Activated CD8-positive, alpha-beta memory T cell treated with anti-CD3 and anti-CD28 coated beads, Interleukin-2, amount 50 U/mL, for 24 hours (primary cell): ENCODE data around the gene AKAP6.
"Not testable (repeated sequence)": the region's sequence is repeated elsewhere in the genome, so short reads cannot be mapped to it uniquely, and the experiment has no call there.

Source experiments
- DNase-seq: peaks from one replicate; pipeline ENCODE4 v3.0.0-alpha.2; 2020; ENCODE audit errors: extremely low read depth

AKAP6 gene

DNA sequence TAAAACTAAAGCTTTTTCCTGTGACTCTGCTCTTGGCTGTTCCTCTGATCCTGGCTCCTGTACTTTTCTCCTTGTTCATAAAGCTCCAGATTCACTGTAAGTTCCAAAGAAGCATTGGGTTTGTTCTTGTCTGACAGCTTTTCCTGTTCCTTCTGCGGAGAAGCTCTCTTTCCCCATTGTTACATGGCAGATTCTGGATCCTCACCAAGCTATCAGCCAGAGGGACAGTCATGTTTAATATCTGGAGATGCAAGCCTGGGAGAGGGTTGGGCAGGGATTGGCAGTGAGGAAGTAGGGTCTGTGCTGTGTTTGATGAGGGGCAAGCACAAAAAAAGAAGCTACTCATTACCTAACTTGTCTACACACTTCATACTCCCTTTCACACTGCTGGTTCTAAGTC, 107.9 kb downstream of the AKAP6 start:
- DNase-seq = no peak

DNA sequence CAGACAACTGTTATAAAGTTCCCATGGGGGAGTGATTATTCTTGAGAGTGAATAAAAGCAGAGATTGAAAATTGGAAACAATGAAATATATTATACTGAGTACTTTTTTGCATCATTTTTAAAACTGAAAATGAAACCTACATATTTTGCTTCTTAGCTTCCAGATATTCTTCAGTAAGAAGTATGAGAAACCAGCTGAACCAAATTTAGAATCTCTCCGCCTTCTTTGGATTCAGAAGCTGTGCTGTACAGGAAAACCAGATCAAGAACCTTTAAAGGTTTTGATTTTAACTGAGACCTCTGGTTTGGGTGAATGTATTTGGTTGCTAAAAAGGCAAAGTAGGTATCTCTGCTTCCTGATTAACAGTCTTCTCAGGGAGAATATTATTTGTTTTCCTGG, 109.4 kb downstream of the AKAP6 start:
- DNase-seq = no peak

DNA sequence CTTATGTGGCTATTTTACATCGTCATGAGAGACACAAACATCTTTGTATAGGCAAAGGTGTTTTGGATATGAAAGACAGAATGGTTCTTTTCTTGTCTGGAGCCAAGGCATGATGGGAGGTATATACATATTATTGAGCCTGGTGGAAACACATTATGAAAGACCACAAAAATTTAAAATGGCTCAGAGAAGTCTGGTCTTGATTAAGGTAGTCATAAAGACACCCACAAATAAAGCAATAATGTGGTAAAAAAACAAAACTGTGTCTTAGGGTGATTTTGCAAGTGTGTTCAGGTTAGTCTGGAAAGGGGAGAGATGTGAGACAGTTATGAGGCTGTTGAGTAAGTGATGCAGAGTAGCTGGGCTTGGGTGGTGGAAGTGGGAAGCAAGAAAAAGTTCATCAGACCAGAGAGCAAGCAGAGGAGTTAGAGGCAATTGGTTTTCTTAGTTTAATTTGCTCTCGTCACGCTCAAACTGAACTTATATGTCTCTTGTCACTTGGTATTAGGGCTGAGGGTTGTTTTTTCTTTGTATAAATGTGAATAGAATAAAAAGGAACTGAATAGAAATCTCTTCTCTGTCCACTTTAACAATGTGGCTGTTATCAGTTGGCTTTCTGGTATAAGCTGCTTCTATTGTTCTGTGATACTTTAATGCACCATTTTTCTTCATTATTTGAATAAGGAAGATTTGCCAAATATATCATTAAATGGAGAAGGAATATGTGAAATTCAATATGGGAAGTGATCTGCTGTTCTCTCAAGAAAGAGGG, 115.0 kb downstream of the AKAP6 start:
- DNase-seq = no peak

DNA sequence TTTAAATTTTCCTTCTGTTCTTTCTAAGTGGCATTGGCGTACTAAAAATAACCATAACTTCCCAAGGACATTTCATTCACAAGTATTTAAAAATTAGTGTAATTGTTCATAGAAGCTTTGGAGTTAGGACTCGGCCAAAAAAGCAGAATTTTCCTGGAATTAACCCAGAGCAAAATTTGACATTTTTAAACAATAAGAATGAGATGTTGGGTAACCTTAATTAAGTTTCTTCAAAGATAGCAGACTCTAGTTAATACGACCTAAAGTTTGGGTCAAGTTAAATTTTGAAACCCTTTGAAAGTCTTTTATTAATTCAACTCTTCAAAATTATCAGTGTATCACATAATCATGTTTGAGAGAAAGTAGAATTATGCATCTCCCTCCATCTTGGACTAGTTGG, 118.3 kb downstream of the AKAP6 start:
- DNase-seq = no peak

DNA sequence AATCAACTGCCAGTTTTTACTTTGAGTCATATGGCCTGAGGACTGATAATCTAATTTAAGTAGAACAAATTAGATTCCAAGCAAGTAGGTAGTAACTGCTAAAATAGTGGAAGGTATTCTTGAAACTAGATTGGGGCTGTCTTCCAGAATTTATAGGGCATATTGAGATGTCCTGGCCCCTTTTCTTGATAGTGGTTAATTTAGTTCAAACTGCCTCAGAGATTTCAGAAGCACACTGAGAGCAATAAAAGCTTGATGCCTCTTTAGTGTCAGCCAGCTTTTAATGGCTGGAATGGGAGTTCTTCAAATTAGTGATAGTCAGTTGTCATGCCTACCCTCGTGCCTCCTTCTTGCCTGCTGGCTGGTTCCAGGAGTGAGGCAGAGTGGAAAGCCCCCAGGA, 120.5 kb downstream of the AKAP6 start:
- no peak for DNase-seq

DNA sequence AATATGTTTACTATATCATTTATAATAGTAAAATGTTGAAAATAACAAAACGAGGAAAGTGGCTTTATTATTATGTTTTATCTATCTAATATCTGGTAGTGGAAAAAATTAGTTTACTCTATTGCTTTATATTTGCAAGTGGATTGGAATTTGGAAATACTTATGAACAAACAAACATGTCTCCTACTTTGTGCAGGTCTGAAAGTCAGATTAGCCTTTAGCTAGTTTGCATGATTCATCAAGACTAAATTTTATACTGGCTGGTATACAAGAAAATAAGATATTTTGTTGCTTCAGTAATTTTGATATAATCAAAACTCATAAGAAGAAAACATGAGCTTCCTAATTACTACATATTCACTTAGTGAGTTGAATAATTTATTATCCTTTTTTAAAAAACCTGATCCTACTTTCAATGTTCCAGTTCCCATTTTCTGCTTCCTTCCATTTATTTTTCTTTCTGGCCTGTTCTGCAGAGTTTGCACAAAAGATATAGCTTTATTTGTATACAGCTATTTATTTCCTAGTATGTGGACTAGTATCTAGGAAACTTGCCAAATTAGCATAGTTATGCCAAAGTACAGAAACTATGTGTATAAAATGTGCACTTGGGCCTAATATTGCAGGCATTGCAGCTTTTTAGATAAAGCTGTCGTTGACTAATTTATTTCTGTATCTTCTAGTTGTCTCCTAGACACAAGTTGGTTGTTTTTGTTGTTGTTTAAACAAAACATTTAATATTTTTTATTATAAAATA, 122.0 kb downstream of the AKAP6 start:
- no peak for DNase-seq

DNA sequence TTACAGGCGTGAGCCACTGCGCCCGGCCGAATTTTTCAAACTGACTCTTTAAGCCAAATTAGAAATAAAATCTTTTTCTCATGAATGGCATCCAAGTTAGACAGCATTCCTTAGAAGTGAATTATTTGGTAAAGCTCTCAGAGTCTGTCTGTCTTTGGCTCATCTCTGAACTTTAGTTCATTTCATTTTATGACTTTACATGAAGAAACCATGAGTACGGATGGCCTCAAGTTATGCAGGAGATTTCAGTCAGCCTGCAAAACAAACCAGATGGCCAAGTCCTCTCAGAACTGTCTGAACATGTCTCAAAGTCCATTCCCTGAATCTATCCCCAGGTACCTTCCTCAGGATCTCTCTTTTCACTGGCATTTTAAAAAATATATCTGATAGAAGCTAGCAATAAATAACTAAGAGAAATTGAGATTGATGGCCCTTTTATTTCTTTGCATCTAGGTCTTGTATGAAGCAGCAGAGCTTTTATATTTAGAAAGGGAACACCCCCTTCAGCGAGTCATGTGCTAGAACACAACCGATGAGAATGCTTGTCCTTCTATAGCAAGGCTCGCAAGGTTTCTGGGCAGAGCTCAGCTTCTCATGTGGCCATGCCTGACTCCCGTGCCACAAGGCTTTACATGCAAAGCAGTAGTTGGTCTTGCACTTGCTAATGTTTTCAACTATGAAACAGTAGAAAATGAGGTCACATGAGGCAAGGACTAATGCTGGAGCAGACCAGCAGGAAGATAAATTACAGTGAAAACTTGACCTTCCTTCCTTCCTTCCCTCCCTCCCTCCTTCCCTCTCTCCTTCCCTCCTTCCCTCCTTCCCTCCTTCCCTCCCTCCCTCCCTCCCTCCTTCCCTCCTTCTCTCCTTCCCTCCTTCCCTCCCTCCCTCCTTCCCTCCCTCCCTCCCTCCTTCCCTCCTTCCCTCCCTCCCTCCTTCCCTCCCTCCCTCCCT, 125.0 kb downstream of the AKAP6 start:
- DNase-seq = no peak

DNA sequence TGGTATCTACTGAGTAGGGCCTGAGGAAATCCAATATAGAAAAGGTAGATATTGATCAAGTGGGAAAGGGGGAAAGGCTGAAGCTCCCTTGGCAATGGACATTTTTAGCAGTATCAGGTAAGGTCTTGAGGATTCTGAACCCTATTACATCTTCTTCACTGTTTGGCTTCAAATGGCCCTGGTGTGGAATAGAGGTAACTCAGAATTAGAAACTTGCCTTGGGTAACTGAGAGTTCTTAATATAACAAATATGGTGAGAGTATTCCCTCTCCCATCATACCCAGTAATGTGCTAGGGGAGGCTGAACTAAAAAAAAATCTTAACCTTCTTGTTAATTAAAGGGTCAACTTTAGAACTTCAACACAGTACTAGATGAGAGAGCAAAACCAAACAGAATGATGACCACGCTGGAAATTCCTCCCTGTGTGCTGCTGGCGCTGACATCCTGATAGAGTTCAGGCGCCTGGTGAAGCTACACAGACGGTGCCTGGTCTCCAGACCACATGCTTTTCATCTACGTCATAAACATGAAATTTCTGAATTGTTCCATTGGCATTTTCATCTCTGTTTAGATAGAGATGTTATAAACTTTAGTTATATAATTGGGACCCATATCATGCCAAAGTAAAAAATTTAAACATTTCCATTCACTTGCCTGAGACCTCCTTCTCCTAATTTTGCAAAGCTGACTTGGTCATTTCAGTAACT, 128.3 kb downstream of the AKAP6 start:
- no peak for DNase-seq

DNA sequence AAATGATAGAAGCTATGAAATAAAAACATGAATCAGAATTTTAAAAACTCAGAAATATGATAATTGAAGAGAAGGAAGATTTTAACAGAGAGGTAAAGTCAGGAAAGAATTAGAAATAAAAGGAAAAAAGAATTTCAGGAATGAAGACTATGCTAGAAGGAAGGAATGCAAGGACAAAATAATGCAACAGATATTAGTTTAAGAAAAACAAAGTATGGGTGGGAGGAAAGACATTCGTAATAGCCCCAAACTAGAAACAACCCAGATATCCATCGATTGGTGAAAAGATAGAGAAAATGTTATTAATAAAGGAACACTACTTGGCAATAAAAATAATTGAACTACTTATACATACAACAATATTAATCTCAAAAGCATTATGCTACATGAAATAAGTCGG, 129.6 kb downstream of the AKAP6 start:
- DNase-seq = no peak

DNA sequence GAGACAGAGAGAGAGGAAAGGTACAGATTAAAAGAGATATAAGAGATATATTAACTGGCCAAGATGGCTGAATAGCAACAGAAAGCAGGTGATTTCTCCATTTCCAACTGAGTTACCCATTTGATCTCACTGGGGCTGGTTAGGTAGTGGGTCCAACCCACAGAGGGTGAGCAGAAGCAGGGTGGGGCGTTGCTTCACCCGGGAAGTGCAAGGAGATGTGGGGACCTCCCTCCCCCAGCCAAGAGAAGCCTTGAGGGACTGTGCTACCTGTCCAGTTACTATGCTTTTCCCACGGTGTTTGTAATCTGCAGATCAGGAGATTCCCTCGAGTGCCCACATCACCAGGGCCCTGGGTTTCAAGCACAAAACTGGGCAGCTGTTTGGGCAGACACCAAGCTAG, 131.2 kb downstream of the AKAP6 start:
- DNase-seq = no peak

DNA sequence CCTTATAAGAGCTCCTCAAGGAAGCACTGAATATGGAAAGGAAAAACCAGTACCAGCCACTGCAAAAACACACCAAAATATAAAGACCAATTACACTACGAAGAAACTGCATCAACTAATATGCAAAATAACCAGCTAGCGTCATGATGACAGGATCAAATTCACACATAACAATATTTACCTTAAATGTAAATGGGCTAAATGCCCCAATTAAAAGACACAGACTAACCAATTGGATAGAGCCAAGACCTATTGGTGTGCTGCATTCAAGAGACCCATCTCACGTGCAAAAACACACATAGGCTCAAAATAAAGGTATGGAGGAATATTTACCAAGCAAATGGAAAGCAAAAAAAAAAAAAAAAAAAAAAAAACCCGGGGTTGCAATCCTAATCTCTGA, 133.5 kb downstream of the AKAP6 start:
- DNase-seq = not testable (repeated sequence)

DNA sequence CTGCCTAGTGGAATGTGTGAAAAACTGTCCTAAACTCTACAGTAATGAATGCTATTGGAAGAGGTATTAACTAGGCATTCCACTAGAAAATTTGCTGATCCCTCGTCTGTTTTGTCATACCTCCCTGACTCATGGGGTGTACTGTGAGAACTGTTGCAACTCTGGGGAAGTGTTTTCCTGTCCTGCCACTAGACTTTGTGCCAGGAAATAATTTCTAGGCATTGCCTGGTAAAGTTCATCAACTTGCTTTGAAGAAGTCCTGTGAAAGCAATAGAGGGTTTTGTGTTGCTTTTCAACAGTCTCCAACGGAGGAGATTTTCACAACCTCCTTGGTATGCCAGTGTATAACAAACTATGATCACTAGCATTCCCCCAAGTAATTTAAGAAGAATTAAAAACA, 139.9 kb downstream of the AKAP6 start:
- no peak for DNase-seq

DNA sequence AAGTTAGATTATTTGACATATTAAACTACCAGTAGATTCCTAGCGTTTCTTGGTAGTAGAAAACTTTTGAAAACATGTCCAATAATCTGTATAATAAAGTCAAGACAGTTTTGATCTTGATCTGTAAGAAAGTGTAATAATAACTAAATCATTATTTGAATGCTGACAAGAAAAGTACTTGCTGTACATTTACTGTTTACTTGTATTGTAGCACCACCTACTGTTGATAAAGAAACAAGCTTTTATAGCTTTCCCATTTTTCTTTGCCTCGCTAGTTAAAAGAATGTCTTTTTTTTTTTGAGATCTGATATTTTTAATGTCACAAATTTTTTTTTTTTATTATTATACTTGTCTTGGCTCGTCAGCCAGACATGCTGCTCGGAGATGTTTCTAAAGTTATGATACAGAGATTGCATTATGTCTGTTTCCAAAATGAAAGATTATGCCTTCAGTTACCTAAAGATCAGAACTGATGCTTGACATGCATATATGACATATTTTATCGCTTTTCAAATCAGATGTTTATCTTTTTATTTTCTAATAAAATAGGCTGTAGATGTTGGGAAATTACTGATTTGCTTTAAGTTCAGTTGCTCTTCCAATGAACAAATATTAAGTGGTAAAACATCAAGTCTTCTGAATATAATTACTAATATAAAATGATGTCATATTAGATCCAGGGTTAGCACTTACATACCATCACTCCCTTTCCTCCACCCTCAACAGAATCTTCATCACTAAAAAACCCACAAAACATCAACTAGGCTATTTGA, 140.5 kb downstream of the AKAP6 start:
- DNase-seq = no peak

DNA sequence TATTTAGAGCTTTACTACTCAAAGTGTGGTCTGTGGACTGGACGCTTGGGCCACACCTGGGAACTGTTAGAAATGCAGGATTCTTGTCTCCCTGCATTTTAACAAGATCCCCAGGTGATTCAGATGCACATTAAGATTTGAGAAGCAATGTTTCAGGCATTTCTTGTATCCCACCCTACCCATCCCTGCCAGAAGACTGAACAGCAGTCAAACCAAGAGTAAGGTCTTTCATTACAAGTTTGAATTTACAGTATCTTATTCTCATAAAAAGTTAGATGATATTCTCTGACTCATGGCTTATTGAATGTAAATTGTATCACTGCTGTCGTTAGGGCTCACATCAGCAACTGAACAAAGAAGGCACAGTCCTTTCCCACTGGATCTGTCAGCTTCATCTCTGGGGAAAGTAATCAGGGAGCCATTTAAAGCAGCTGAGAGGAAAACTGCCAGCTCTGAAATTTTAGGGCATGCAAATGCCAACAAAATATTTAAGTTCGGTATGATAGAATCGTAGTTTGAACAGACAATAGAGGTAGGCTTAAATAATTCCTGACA, 141.1 kb downstream of the AKAP6 start:
- DNase-seq = no peak

DNA sequence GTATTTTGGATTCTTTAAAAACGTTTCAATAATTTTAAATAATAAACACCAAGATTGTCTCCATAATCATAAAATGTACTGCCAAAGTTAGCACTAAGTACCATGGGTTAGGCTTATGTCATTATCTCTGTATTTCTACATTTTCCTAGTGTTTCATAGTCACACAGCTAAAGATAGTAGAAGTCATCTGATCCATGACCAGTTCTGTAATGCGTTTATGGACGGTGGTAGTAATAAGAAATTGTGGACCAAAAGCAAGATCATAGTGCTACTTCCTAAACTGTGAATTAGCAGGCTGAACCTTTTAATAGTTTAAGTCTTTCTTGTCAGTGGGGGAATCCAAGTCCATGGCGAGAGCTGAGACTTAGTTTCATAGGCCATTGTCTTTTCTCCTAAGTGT, 142.1 kb downstream of the AKAP6 start:
- DNase-seq = no peak

DNA sequence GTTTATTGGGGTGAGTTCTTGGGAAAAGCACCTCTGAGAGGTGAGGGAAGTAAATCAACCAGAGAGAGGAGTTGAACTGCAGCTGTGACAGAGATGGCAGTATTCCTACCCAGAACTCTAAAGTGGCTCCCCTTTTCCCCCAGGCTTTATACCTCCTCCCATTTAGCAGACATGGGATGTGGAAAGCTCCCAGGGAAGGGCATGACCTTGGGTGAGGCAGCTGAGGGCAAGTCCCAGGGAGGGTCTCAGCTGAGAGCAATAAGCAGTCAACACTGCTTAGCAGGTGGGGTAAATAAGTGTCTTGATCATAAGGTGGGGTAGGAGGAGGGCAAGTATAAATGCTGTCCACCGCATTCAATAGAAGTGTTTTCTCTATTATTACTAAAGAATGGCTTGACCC, 143.0 kb downstream of the AKAP6 start:
- DNase-seq = no peak

DNA sequence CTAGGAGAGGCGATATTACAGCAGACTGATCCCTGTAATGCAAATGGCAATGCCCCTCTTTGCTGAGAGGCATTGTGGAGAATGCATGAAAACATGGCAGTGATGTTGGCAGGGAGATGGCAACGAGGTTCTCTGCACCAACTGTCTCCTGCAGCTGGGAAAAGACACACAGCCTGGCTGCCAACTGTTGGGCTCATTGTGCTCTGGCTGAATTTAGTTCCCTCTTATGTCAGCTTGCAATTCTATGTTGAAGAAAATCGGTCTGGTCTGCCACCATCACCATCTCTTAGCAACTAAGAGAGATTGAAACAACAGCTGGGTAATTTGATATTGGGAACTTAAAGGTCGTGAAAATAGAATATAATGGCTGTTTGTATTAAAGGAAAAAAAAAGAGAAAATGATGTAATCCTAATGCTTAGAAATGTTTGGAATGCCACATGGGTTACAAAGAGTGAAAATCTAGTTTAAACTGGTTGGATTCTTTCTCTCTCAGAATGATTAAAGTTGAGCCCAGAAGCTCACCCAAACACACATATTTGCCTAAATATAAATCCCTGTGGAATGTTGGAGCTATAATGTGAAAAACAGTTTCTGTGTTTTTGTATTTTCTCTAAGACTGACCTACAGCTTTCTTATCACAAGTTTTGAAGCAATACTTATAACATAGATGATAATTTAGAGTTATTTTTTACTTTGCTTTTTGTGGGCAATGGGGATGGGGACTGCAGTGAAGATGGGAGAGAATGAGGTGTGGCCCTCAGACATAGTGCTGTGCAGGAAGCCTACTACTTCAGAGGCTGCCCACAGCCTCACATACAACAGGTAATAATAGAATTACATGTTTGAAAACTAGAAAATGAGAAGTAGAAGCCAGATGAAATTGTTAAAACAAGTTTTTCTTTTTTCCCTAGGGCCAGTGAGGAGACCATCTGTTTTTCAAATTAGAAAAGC, 143.7 kb downstream of the AKAP6 start:
- DNase-seq = no peak

DNA sequence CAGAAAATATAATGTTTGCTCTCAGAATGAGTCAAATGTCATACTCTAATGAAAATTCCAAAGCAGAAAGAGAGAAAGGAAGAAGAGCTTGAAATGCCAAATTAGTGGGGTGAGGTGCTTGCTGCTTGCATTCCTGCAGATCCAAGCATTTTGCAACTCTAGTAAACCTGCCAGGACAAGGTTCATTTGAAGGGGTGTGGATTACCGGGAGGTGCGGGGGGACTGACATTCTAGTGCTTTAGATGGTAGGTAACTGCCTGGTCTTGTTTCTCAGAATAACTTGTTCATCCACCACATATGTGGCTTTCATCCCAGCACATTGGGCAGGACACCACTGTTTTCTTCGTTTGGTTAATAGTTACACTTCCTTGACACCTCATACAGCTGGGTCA, 144.4 kb downstream of the AKAP6 start:
- no peak for DNase-seq

DNA sequence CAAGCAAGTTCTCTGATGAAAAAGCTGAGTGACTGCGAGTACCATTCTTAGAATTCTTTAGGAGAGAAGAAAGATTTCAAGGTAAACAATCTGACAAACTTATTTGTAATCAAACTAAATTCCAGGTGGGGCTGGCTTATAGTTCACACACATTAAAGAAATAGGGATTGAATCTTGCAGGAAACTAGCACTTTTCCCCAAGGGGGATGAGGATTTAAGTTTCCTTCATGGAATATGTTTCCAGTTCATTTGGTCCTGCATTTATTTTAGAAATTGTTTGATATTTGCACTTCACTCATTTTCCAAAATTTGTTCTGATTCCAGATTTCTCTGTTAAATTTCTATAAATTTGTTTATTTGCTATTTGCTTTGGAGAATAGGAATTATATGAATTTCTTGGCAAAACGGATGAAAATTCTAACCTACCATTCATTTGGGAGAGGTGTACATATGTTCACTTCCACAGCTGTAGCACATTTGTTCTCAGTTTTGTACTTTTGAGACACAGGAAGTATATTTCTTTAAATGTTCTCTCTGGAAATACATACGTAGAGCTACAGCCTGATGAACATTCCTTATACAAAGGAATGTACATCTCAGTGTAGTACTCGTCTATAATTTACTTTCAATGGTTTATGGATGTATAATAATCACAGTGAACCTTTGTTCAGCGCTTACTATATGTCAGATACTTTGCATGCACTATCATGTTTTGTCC, 145.5 kb downstream of the AKAP6 start:
- no peak for DNase-seq
